Heart left ventricle (tissue), 13 donors: ENCODE data around the gene RAB17.

ENCODE experiments used
- CTCF ChIP-seq, 12 donors: fragments of 200-600 bp; sonication (generic) in 4 of 12; IDR thresholded peaks; one replicate each; pipeline versions ENCODE4 v1.5.0 to v1.8.0; 2018 to 2022; ENCODE audit warnings: antibody characterized with exemption in 12 of 12, mild to moderate bottlenecking in 5 of 12
- POLR2A ChIP-seq, 2 donors: fragments of 450-650 bp; IDR thresholded peaks; one replicate each; pipeline ENCODE4 v1.6.1; 2017; ENCODE audit warnings: antibody characterized with exemption in 2 of 2, mild to moderate bottlenecking in 2 of 2, moderate library complexity in 2 of 2
- donor health status: ischemic (EF 13 %, LVEDD 7.1; RV severe dilation, severe dysfunction).
- donor health status: DM: no; HTN: yes; CAD: no.
- donor health status: DM: no; HTN: no; CAD: no.
- donor health status: ischemic (EF 25% LVEDD 6.9; RV normal size, moderate dysfunction).
- donor health status: ischemic (EF 25% LVEDD 5.7; RV mildly dilated, moderate dysfunction).
- donor health status: ischemic (EF 35%, LVEDD 5.7; RV mildly dilated, moderate dysfunction).
- donor health status: nonischemic (EF 11% LVEDD 7.7; RV severe dilation, severe dysfunction).
- donor health status: DM: yes; HTN: yes; CAD: no.
- donor health status: PGD.
- donor health status: ischemic (EF 29% LVEDD 5.4; RV normal size, mild dysfunction).
- donor health status: nonischemic (EF 23%, LVEDD 6.1; RV moderate dilation, normal function).

- TF ChIP-seq CTCF (IDR thresholded peaks at IDR 0.05) (no peak), POLR2A (IDR thresholded peaks at IDR 0.05) (no peak)
Measured at GRCh38 chr2:237569896-237570295, 20.6 kb downstream of the RAB17 start.
